HCT116 (cell line): ENCODE results near the gene KRTAP6-1. TPM values are rescaled to one million over a fixed set of nuclear protein-coding genes. Genes with fewer than 3 reads are reported as not detected.

Source experiments
- ATAC-seq: fragments of 200-7000 bp; cut with Tn5 transposase; 2 replicates; pipeline ENCODE4 v1.9.1; 2020; ENCODE audit warnings: mild to moderate bottlenecking, moderate library complexity
- BruUV-seq: library from RNA; stranded (reverse); fragments of 400-500 nt; replicated peaks from 2 replicates; lab custom pipeline; 2021; lab: Mats Ljungman, UMichigan
- CTCF ChIA-PET: fragments of 300-600 bp; sonication (Branson Sonifier 250); formaldehyde crosslinking; loops from one replicate; lab custom pipeline; 2021; ENCODE audit warnings: antibody characterized with exemption; lab: Charles Lee
- POLR2A ChIA-PET: fragments of 300-600, 350-600 bp; sonication (Branson Sonifier 250); formaldehyde crosslinking; loops from one replicate; lab custom pipeline; 2021; ENCODE audit warnings: antibody characterized with exemption; lab: Charles Lee
- RAD21 ChIA-PET, 2 experiments: fragments of 300-600 bp; sonication (Branson Sonifier 250); formaldehyde crosslinking; loops; one replicate each; lab custom pipeline; 2023; ENCODE audit warnings: low total read pairs in 2 of 2; ENCODE audit not compliant: uncharacterized antibody in 2 of 2, unreplicated experiment in 2 of 2, low non-redundant PET in 1 of 2; lab: Charles Lee
- DNase-seq: peaks from one replicate; pipeline ENCODE4 v3.0.0-alpha.2; 2010; ENCODE audit warnings: low read depth, low spot score
- H2AFZ ChIP-seq: fragments of 200-600 bp; shearing (Covaris generic), sonication (generic); 2 replicates; pipeline ENCODE4 v1.6.1; 2017; ENCODE audit warnings: low read depth, mixed run types, mixed read lengths, antibody characterized with exemption, low read length; ENCODE audit not compliant: poor library complexity, severe bottlenecking
- H3K27ac ChIP-seq: 2 replicates; pipeline ENCODE4 v1.5.1; 2012; ENCODE audit warnings: low read depth, low read length
- H3K27me3 ChIP-seq: fragments of 200-600 bp; sonication (generic); 2 replicates; pipeline ENCODE4 v1.6.1; 2016; ENCODE audit warnings: mixed run types, low read length, mixed read lengths; ENCODE audit not compliant: insufficient read depth
- H3K36me3 ChIP-seq, 2 experiments: fragments of 200-500 bp in 1 of 2; fragments of 200-600 bp in 1 of 2; sonication (Bioruptor generic) in 1 of 2; sonication (generic) in 1 of 2; 2 replicates each; pipeline versions ENCODE4 v1.5.1 to v1.6.1; 2014 to 2016; ENCODE audit warnings: low read length in 2 of 2, inconsistent platforms in 1 of 2, mixed read lengths in 1 of 2, mixed run types in 1 of 2; ENCODE audit not compliant: insufficient read depth in 2 of 2, control insufficient read depth in 1 of 2
- H3K4me1 ChIP-seq, 2 experiments: fragments of 200-600 bp in 1 of 2; sonication (generic) in 1 of 2; 2 replicates each; pipeline versions ENCODE4 v1.5.1 to v1.6.1; 2012 to 2017; ENCODE audit warnings: low read length in 2 of 2, inconsistent platforms in 1 of 2, mild to moderate bottlenecking in 1 of 2, mixed read lengths in 1 of 2, mixed run types in 1 of 2, moderate library complexity in 1 of 2; ENCODE audit not compliant: insufficient read depth in 2 of 2, control insufficient read depth in 1 of 2
- H3K4me2 ChIP-seq: fragments of 200-600 bp; sonication (generic); 2 replicates; pipeline ENCODE4 v1.6.1; 2017; ENCODE audit warnings: mixed run types, low read length, mixed read lengths
- H3K4me3 ChIP-seq, 2 experiments: fragments of 200-600 bp in 1 of 2; sonication (generic) in 1 of 2; replicated peaks in 1 of 2; 2 replicates each; pipeline ENCODE4 v1.5.1; 2011 to 2016; ENCODE audit warnings: low read length in 2 of 2, control low read depth in 1 of 2, low read depth in 1 of 2, mild to moderate bottlenecking in 1 of 2, mixed read lengths in 1 of 2, mixed run types in 1 of 2
- H3K79me2 ChIP-seq: fragments of 200-600 bp; sonication (generic); 2 replicates; pipeline ENCODE4 v1.6.1; 2017; ENCODE audit warnings: mild to moderate bottlenecking, mixed run types, low read length, moderate library complexity, mixed read lengths; ENCODE audit not compliant: insufficient read depth
- H3K9ac ChIP-seq: fragments of 200-600 bp; sonication (generic); 2 replicates; pipeline ENCODE4 v1.6.1; 2016; ENCODE audit warnings: low read length, mixed read lengths
- H3K9me2 ChIP-seq: fragments of 200-600 bp; sonication (generic), shearing (Covaris generic); 2 replicates; pipeline ENCODE4 v1.6.1; 2017; ENCODE audit warnings: mixed run types, mild to moderate bottlenecking, moderate library complexity; ENCODE audit not compliant: insufficient read depth
- H3K9me3 ChIP-seq, 2 experiments: fragments of 200-500 bp in 1 of 2; fragments of 200-600 bp in 1 of 2; sonication (Bioruptor generic) in 1 of 2; sonication (generic) in 1 of 2; 2 replicates each; pipeline ENCODE4 v1.6.1; 2014 to 2017; ENCODE audit warnings: low read length in 2 of 2, mixed read lengths in 2 of 2, inconsistent platforms in 1 of 2, low read depth in 1 of 2, mild to moderate bottlenecking in 1 of 2, mixed run types in 1 of 2, moderate library complexity in 1 of 2; ENCODE audit not compliant: control insufficient read depth in 1 of 2, insufficient read depth in 1 of 2
- H4K20me1 ChIP-seq: fragments of 200-600 bp; sonication (generic), shearing (Covaris generic); 2 replicates; pipeline ENCODE4 v1.6.1; 2017; ENCODE audit warnings: mixed run types, mild to moderate bottlenecking, moderate library complexity; ENCODE audit not compliant: insufficient read depth
- CEBPB ChIP-seq: IDR thresholded peaks from 2 replicates; pipeline ENCODE4 v1.6.1; 2012; ENCODE audit warnings: low read depth
- EGR1 ChIP-seq: IDR thresholded peaks from 2 replicates; pipeline ENCODE4 v1.6.1; 2012; ENCODE audit warnings: low read depth
- POLR2A ChIP-seq: IDR thresholded peaks from 2 replicates; pipeline ENCODE4 v1.7.0; 2011; ENCODE audit warnings: borderline replicate concordance; ENCODE audit not compliant: insufficient read depth, insufficient read length; ENCODE audit errors: extremely low read depth
- POLR2AphosphoS5 ChIP-seq: IDR thresholded peaks from 2 replicates; pipeline ENCODE4 v1.6.1; 2011; ENCODE audit warnings: mild to moderate bottlenecking, low read depth, low read length, moderate library complexity
- RAD21 ChIP-seq: IDR thresholded peaks from 2 replicates; pipeline ENCODE4 v1.6.1; 2012; ENCODE audit warnings: low read depth, mild to moderate bottlenecking
- SIN3A ChIP-seq: IDR thresholded peaks from 2 replicates; pipeline ENCODE4 v1.6.1; 2012; ENCODE audit warnings: low read depth
- SP1 ChIP-seq: IDR thresholded peaks from 2 replicates; pipeline ENCODE4 v1.6.1; 2012; ENCODE audit warnings: low read depth
- SRF ChIP-seq: IDR thresholded peaks from 2 replicates; pipeline ENCODE4 v1.6.1; 2012; ENCODE audit warnings: low read depth
- TCF7L2 ChIP-seq: IDR thresholded peaks from 2 replicates; pipeline ENCODE4 v1.7.0; 2011; ENCODE audit warnings: borderline replicate concordance, inconsistent platforms; ENCODE audit not compliant: insufficient read depth, insufficient read length; ENCODE audit errors: extremely low read depth
- YY1 ChIP-seq: IDR thresholded peaks from 2 replicates; pipeline ENCODE4 v1.6.1; 2011; ENCODE audit warnings: low read length, low read depth, moderate library complexity, mild to moderate bottlenecking; ENCODE audit not compliant: insufficient replicate concordance; ENCODE audit errors: extremely low read depth
- ZFX ChIP-seq: fragments of 450-650 bp; IDR thresholded peaks from 2 replicates; pipeline ENCODE4 v1.6.1; 2017
- intact Hi-C: fragments of 100-400 bp; cut with micrococcal nuclease; formaldehyde crosslinking; loops from 2 replicates; pipeline ENCODE4 v1.10.0; 2022
- total RNA-seq: library from RNA; stranded (reverse); gene quantifications from one replicate; pipeline ENCODE4 v1.2.1, GENCODE V29; 2021; ENCODE audit not compliant: unreplicated experiment
- TF ChIP-seq, protein P1 (sequence below): IDR thresholded peaks from 2 replicates; pipeline ENCODE4 v1.6.1; 2012; ENCODE audit warnings: low read depth
- TF ChIP-seq, protein P2 (sequence below): IDR thresholded peaks from 2 replicates; pipeline ENCODE4 v1.6.1; 2011; ENCODE audit warnings: mild to moderate bottlenecking, low read length, moderate library complexity; ENCODE audit not compliant: insufficient replicate concordance; ENCODE audit errors: extremely low read depth
- TF ChIP-seq, protein P3 (sequence below): IDR thresholded peaks from 2 replicates; pipeline ENCODE4 v1.6.1; 2012

The KRTAP6-1 gene
- total RNA-seq, 1 experiment from 2014 or later: not detected

DNA sequence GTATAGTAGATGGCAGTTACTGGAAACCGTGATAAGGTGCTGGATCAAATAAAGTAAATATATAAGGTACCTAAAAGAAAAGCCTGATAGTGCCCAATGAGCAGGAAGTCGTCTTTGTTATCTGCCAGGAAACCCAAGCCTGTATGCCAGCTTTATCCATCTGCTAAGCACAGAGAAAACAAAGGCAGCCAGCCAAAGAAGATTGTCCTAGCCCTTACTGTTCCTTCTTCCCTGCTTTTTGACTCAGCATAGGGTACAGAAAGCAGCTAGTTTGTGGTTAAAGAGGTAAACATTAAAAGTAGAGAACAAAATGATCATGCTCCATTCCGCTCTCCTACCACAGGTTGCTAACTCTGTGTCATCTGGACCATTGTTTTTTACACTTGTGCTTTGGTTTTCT, 33.6 kb downstream of the KRTAP6-1 start:
- Histone ChIP-seq H3K36me3 (no peaks in the 10 kb centered on the region), H2AFZ (no peak overlapping the region), H3K27ac (no peak overlapping the region), H3K4me1 (no peaks in the 10 kb centered on the region), H3K9ac (no peak overlapping the region), H3K9me2 (no peaks in the 10 kb centered on the region), H3K79me2 (no peaks in the 10 kb centered on the region), H3K9me3 (peaks cover 24 to 27% of the 10 kb centered on the region in 2 experiments; a peak in 3 of 4 replicates), H3K4me3 (no peak overlapping the region), H4K20me1 (no peaks in the 10 kb centered on the region), H3K4me2 (no peak overlapping the region), H3K27me3 (no peaks in the 10 kb centered on the region)
- ATAC-seq (no peak), DNase-seq (no peak)
- ChIA-PET RAD21 (no interaction called here), POLR2A (no interaction called here), CTCF (no interaction called here)
- BruUV-seq: no TSS peak
- intact Hi-C loops: no loop called here
- TF ChIP-seq SIN3A (no peak), ZFX (no peak), YY1 (no peak), SRF (no peak), SP1 (no peak), POLR2A (no peak), CEBPB (no peak), TCF7L2 (no peak), EGR1 (no peak), RAD21 (no peak), POLR2AphosphoS5 (no peak)
- TF ChIP-seq, protein P1, sequence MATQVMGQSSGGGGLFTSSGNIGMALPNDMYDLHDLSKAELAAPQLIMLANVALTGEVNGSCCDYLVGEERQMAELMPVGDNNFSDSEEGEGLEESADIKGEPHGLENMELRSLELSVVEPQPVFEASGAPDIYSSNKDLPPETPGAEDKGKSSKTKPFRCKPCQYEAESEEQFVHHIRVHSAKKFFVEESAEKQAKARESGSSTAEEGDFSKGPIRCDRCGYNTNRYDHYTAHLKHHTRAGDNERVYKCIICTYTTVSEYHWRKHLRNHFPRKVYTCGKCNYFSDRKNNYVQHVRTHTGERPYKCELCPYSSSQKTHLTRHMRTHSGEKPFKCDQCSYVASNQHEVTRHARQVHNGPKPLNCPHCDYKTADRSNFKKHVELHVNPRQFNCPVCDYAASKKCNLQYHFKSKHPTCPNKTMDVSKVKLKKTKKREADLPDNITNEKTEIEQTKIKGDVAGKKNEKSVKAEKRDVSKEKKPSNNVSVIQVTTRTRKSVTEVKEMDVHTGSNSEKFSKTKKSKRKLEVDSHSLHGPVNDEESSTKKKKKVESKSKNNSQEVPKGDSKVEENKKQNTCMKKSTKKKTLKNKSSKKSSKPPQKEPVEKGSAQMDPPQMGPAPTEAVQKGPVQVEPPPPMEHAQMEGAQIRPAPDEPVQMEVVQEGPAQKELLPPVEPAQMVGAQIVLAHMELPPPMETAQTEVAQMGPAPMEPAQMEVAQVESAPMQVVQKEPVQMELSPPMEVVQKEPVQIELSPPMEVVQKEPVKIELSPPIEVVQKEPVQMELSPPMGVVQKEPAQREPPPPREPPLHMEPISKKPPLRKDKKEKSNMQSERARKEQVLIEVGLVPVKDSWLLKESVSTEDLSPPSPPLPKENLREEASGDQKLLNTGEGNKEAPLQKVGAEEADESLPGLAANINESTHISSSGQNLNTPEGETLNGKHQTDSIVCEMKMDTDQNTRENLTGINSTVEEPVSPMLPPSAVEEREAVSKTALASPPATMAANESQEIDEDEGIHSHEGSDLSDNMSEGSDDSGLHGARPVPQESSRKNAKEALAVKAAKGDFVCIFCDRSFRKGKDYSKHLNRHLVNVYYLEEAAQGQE: no peak
- TF ChIP-seq, protein P2, sequence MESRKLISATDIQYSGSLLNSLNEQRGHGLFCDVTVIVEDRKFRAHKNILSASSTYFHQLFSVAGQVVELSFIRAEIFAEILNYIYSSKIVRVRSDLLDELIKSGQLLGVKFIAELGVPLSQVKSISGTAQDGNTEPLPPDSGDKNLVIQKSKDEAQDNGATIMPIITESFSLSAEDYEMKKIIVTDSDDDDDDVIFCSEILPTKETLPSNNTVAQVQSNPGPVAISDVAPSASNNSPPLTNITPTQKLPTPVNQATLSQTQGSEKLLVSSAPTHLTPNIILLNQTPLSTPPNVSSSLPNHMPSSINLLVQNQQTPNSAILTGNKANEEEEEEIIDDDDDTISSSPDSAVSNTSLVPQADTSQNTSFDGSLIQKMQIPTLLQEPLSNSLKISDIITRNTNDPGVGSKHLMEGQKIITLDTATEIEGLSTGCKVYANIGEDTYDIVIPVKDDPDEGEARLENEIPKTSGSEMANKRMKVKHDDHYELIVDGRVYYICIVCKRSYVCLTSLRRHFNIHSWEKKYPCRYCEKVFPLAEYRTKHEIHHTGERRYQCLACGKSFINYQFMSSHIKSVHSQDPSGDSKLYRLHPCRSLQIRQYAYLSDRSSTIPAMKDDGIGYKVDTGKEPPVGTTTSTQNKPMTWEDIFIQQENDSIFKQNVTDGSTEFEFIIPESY: no peak
- TF ChIP-seq, protein P3, sequence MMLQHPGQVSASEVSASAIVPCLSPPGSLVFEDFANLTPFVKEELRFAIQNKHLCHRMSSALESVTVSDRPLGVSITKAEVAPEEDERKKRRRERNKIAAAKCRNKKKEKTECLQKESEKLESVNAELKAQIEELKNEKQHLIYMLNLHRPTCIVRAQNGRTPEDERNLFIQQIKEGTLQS: no peak
